ENCODE data around the gene RTP3.

RTP3 gene

GRCh38 chr3:46468753-46469600 lies 28.8 kb upstream of the RTP3 start:
- intact Hi-C loops (cut with DNase I) = no loop called here
- DNase-seq = no peak

- no peak for DNase-seq
Measured at GRCh38 chr3:46469680-46470357, 28.0 kb upstream of the RTP3 start.

DNA sequence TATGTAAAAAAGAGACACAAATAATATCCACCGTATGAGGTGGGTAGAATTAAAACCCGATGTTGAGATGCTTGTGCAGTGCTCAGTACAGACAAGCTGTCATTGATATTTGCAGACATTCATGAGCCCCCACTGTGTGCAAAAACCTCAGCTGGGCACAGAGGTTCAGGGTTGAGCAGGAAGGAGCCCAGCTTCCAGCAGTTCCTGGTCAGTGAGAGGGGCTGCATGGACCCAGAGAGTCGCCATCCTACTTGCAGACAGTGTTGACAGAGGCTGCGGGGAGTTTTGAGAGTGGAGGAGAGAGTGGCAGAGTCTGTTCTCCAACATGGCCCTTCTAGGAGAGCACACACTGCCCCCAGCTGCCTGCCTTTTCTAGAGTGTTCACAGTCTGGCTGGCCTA lies 26.9 kb upstream of the RTP3 start:
- intact Hi-C loops (cut with DNase I) = no loop called here
- DNase-seq = no peak

More at GRCh38 chr3:46469680-46470357, 28.0 kb upstream of the RTP3 start:
- intact Hi-C loops (cut with DNase I) = no loop called here

DNA sequence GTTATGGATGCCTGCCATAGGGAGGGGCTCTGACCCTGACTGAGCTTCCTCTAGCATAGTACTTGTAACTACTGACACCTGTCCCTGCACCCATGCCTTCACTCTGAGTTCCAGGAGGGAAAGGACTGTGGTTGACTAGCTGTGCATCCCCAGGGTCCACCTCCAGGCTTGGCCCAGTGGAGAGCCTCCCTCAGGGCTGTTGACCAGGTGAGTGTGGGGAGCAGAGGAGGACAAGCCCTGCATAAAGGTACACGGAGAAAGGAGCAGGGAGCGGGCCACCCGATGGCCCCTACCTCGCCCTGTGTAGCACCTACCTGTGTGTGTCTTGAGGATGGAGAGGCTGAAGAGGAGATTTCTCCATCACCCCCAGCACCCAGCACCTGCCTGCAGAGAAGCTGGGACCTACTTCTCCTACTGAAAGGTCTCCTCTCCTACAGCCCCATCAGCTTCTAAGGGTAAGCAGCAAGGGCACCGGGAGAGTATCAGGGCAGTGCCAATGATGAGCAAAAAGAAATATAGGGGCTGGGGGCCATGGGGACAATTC lies 26.3 kb upstream of the RTP3 start:
- intact Hi-C loops (cut with DNase I) = no loop called here
- no peak for DNase-seq

- no peak for DNase-seq
- intact Hi-C loops (cut with DNase I) = no loop called here
Measured at GRCh38 chr3:46472736-46473135, 25.0 kb upstream of the RTP3 start.

GRCh38 chr3:46477145-46477544 lies 20.6 kb upstream of the RTP3 start:
- DNase-seq = no peak

GRCh38 chr3:46477756-46478155 lies 20.0 kb upstream of the RTP3 start:
- intact Hi-C loops (cut with DNase I) = no loop called here
- no peak for DNase-seq

More at GRCh38 chr3:46477145-46477544, 20.6 kb upstream of the RTP3 start:
- intact Hi-C loops (cut with DNase I) = no loop called here

- no peak for DNase-seq
- intact Hi-C loops (cut with DNase I) = no loop called here
Measured at GRCh38 chr3:46478341-46478740, 19.4 kb upstream of the RTP3 start.

GRCh38 chr3:46479021-46479420 lies 18.8 kb upstream of the RTP3 start:
- no peak for DNase-seq
- intact Hi-C loops (cut with DNase I) = no loop called here

- intact Hi-C loops (cut with DNase I) = loop anchor here (10.0 kb wide), 1 partner anchor 215 kb away; the partner anchor contains the start of gene ALS2CL
- no peak for DNase-seq
Measured at GRCh38 chr3:46479696-46480095, 18.1 kb upstream of the RTP3 start.

DNA sequence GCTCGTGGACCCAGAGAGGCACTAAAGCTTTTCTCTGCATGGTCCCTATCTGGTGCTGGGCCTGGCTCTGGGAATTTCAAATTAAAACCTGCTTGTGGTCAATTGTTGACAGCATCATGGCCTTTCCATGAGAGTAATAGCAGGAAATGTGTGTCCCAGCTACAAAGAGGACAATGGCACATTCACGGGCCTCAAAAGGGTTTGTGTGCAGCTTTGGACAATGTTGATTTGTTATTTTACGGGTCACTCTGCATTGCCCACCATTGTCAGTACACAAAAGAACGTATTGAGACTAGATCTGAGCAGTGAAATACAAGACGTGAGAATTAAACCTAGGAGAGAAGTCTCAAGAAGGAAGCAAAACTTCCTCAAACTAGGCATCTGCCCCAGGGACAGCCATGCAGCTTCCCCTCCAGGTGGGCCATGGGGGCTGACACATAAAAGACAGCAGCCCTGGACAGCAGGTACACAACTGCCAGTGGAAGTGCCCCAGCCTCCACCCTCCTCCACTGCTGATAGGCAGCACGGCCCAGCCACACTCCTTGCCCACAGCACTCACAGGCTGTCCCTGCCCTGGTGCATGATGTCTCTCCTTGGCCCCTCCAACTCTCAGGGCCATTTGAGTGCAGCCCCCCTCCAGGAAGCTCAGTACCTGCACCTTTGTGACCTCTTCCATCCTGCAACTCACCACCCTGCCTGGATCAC lies 17.1 kb upstream of the RTP3 start:
- peak in 2 of 10 donors; percentile 40 to 41 for DNase-seq
- intact Hi-C loops (cut with DNase I) = loop anchor here (10.0 kb wide), 1 partner anchor 214 kb away; the partner anchor contains the start of gene ALS2CL

GRCh38 chr3:46481636-46482035 lies 16.1 kb upstream of the RTP3 start:
- intact Hi-C loops (cut with DNase I) = loop anchor here (10.0 kb wide), 1 partner anchor 213 kb away; the partner anchor contains the start of gene ALS2CL
- no peak for DNase-seq

DNA sequence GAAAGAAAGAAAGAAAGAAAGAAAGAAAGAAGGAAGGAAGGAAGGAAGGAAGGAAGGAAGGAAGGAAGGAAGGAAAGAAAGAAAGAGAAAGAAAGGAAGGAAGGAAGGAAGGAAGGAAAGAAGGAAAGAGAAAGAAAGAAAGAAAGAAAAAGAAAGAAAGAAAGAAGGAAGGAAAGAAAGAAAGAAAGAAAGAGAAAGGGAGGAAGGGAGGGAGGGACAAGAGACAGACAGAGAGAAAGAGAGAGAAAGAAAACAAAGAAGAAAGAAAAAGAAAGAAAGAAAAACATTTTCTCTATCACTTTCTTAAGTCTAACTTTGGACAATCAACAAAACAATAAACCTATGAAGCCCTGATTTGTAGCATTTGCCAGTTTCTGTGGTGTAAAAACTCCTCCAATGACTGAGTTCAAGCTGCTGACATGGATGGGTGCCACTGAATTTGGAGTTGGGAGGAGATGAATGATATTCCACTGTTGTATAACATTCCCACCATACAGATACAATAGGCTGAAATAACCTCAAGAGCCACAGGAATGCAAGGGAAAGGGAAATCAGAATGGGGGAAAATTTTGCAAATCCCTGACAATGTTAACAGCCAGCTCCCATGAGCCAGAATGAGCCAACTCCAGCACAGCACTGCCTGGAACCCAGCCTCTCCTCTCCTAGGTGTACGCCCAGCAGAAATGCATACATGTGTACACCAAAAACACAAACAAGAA lies 15.0 kb upstream of the RTP3 start:
- DNase-seq = no peak
- intact Hi-C loops (cut with DNase I) = loop anchor here (10.0 kb wide), 1 partner anchor 212 kb away; the partner anchor contains the start of gene ALS2CL

GRCh38 chr3:46483825-46484224 lies 14.0 kb upstream of the RTP3 start:
- no peak for DNase-seq
- intact Hi-C loops (cut with DNase I) = loop anchor here (10.0 kb wide), 1 partner anchor 211 kb away; the partner anchor contains the start of gene ALS2CL

DNA sequence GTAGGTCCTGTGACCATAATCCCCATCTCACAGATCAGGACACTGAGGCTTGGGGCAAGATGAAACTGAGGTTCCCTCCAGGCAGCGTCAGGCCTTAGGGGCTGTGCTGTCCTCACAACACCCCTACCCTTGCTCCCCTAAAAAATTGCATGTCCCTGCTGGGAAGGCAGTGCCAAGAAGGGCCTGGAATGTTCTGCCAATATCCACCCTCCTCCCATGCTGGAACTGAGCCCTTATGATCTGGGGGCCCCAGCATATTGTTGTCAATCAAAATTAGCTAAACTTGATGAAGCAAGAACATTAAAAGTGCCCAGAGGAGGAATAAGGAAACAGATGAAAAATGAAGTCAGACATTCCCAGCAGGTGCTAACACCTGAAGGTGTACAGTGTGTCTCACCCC lies 13.4 kb upstream of the RTP3 start:
- DNase-seq = no peak
- intact Hi-C loops (cut with DNase I) = loop anchor here (10.0 kb wide), 1 partner anchor 210 kb away; the partner anchor contains the start of gene ALS2CL

- DNase-seq = no peak
- intact Hi-C loops (cut with DNase I) = loop anchor here (10.0 kb wide), 1 partner anchor 210 kb away; the partner anchor contains the start of gene ALS2CL
Measured at GRCh38 chr3:46484911-46485778, 12.6 kb upstream of the RTP3 start.

- DNase-seq = no peak
- intact Hi-C loops (cut with DNase I) = loop anchor here (10.0 kb wide), 1 partner anchor 209 kb away; the partner anchor contains the start of gene ALS2CL
Measured at GRCh38 chr3:46485779-46486175, 12.0 kb upstream of the RTP3 start.

DNA sequence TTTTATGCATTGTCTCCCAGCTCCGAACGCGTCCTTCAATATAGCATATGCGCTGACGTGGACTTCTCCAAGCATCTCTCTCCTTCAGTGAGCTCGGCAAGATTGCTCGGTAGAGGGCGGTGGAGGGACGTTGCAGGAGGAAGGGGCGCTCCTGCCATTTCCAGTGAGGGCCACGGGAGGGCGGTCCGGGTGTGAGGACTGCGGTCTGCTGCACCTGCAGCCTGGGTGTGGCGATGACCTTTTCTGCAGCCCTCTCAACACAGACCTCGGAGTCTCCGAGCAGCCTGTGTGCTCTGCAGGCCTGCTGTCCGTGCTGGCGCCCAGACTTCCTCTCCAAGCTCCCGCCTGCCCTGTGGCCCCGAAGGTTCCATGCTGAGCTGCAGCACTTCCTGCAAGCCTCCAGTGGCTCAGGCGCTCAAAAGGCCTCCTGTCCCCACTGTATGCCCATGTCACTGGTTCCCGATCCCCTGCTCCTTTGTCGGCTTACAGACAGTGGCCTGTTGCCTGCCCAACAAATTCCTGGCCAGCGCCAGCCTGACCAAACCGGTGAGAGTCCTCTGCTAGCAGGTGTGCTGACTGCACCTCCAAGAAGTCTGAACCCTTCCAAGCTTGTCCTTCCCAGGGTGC lies 8.9 kb upstream of the RTP3 start:
- intact Hi-C loops (cut with DNase I) = loop anchor here (2.0 to 10.0 kb wide), 2 partner anchors 140 to 206 kb away; partner anchors contain the start of gene ALS2CL
- peak; percentile 65 to 98 (median 91) for DNase-seq
